Karpas-422 (cell line): ENCODE measurements around the gene VEZT. TPM values are rescaled to one million over a fixed set of nuclear protein-coding genes. Genes with fewer than 3 reads are reported as not detected.

Experiments
- DNase-seq: peaks from one replicate; pipeline ENCODE4 v3.0.0-alpha.2; 2015
- H2AFZ ChIP-seq: fragments of 200-600 bp; sonication (generic); 2 replicates; pipeline ENCODE4 v1.6.1; 2014; ENCODE audit warnings: antibody characterized with exemption, low read length, mixed read lengths
- H3K27ac ChIP-seq: fragments of 200-600 bp; sonication (generic); 2 replicates; pipeline ENCODE4 v1.5.1; 2014; ENCODE audit warnings: mild to moderate bottlenecking, low read length, moderate library complexity
- H3K27me3 ChIP-seq: fragments of 200-600 bp; sonication (generic); 2 replicates; pipeline ENCODE4 v1.6.1; 2014; ENCODE audit warnings: low read length, mixed read lengths
- H3K36me3 ChIP-seq: fragments of 200-600 bp; sonication (generic); 2 replicates; pipeline ENCODE4 v1.6.1; 2014; ENCODE audit warnings: low read length, mixed read lengths; ENCODE audit not compliant: insufficient read depth
- H3K4me1 ChIP-seq: fragments of 200-600 bp; sonication (generic); 2 replicates; pipeline ENCODE4 v1.6.1; 2014; ENCODE audit warnings: mild to moderate bottlenecking, low read length, mixed read lengths
- H3K4me2 ChIP-seq: fragments of 200-600 bp; sonication (generic); 2 replicates; pipeline ENCODE4 v1.6.1; 2014; ENCODE audit warnings: low read length, low read depth, mild to moderate bottlenecking; ENCODE audit not compliant: poor library complexity, severe bottlenecking
- H3K4me3 ChIP-seq: fragments of 200-600 bp; sonication (generic); 2 replicates; pipeline ENCODE4 v1.5.1; 2014; ENCODE audit warnings: mild to moderate bottlenecking, antibody characterized with exemption, low read length, mixed read lengths
- H3K79me2 ChIP-seq: fragments of 200-600 bp; sonication (generic); 2 replicates; pipeline ENCODE4 v1.6.1; 2014; ENCODE audit warnings: mild to moderate bottlenecking, low read length, mixed read lengths
- H3K9ac ChIP-seq: fragments of 200-600 bp; sonication (generic); 2 replicates; pipeline ENCODE4 v1.6.0; 2014; ENCODE audit warnings: low read length
- H3K9me2 ChIP-seq: fragments of 200-600 bp; sonication (generic), shearing (Covaris generic); replicated peaks from 2 replicates; pipeline ENCODE4 v1.6.0; 2014; ENCODE audit warnings: mild to moderate bottlenecking, low read length, moderate library complexity; ENCODE audit not compliant: insufficient read depth
- H3K9me3 ChIP-seq: fragments of 300-700, 200-600 bp; sonication (generic); 2 replicates; pipeline ENCODE4 v1.6.1; 2014; ENCODE audit warnings: low read length, mixed read lengths
- H4K20me1 ChIP-seq: fragments of 200-600 bp; sonication (generic); 2 replicates; pipeline ENCODE4 v1.6.1; 2014; ENCODE audit warnings: mild to moderate bottlenecking, antibody characterized with exemption, low read length, low read depth; ENCODE audit not compliant: insufficient read depth
- total RNA-seq: library from RNA; depleted of rRNA; stranded (reverse); fragments of >200 nt; shearing (Covaris generic); gene quantifications from 2 replicates; pipeline ENCODE4 v1.2.3, GENCODE V29; 2014; ENCODE audit warnings: low replicate concordance; rRNA removed

VEZT gene, protein sequence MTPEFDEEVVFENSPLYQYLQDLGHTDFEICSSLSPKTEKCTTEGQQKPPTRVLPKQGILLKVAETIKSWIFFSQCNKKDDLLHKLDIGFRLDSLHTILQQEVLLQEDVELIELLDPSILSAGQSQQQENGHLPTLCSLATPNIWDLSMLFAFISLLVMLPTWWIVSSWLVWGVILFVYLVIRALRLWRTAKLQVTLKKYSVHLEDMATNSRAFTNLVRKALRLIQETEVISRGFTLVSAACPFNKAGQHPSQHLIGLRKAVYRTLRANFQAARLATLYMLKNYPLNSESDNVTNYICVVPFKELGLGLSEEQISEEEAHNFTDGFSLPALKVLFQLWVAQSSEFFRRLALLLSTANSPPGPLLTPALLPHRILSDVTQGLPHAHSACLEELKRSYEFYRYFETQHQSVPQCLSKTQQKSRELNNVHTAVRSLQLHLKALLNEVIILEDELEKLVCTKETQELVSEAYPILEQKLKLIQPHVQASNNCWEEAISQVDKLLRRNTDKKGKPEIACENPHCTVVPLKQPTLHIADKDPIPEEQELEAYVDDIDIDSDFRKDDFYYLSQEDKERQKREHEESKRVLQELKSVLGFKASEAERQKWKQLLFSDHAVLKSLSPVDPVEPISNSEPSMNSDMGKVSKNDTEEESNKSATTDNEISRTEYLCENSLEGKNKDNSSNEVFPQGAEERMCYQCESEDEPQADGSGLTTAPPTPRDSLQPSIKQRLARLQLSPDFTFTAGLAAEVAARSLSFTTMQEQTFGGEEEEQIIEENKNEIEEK
- total RNA-seq, result 85.9 and 169 TPM in 2 replicates

DNA sequence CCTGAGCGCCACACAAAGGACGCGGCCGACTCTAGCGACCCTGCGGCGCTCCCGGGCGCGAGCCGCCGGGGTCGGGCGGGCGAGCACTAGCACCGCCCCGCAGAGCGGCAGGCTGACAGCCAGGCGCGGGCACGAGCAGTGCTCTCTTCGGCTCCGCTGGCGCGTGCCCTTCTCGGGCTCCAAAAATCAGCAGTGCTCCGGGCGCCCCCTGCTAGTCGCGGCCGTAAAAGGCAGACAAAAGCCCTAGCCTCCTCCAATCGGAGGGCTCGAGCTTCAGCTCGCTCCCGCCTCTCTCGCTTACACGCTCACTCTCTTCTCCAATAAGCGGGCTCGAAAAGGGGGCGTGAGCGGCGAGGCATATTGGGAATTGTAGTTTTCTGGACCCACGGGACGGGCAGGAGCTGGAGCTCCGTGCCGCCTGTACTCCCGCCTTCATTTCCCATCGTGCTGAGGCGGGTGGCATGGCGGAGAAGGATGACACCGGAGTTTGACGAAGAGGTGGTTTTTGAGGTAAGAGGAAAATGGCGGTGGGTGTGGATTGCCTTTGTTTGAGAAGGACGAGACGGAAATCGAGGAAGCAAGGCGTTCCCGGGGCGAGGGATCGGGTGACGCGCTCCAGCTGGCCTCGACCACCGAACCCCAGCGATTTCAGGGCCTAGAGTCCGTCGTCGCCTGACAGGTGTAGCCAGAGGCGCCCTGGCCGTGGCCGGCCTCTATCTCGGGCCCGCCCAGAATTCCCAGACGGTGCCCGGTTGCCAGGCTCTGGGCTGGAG, at the start of gene VEZT, which contains the start of gene FGD6:
VEZT (plus strand) TSS at position 431 of the 773 bp plus-strand sequence; CDS start at position 475, 44 bp downstream.
FGD6 (minus strand) TSS at position 91 of the 773 bp plus-strand sequence. CDS start 227 bp downstream, outside the sequence.
- Histone ChIP-seq H2AFZ (peak within 1 kb of the TSS; percentile 21; the same call in 1 of the 2 replicates), H3K4me2 (peak within 1 kb of the TSS; percentile 91), H3K4me3 (peak within 1 kb of the TSS; percentile 83)

DNA sequence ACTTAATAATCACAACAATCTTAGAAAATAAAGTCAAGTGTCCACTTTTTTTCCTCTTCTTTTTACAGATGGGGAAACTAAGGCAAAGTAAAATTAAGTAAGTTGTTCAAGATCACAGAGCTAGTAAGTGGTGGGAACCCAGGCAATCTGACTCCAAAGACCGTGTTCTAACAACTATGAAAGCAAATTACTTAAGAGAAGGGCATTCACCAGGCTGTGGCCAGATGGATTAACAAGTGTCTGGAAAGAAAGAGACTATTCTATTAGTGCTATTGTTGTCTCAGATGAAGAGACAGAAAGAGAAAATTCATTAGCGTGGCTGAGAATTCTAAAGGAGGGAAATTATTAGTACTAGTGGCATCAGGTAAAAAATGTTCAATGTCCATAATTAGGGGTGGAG, 48.9 kb upstream of the VEZT start:
- H3K27ac ChIP-seq, result no peak overlapping the region
- H3K4me2 ChIP-seq, result no peak overlapping the region
- H3K9me2 ChIP-seq, result no peaks in the 10 kb centered on the region
- H3K9me3 ChIP-seq, result no peaks in the 10 kb centered on the region
- no peak overlapping the region for H3K4me3 ChIP-seq
- H3K36me3 ChIP-seq, result peaks cover 45% of the 10 kb centered on the region
- no peak for DNase-seq
- no peak overlapping the region for H2AFZ ChIP-seq
- no peaks in the 10 kb centered on the region for H3K4me1 ChIP-seq
- no peaks in the 10 kb centered on the region for H3K27me3 ChIP-seq
- no peak overlapping the region for H3K9ac ChIP-seq
- H3K79me2 ChIP-seq, result peaks cover 85% of the 10 kb centered on the region
- H4K20me1 ChIP-seq, result no peaks in the 10 kb centered on the region

More for the DNA sequence above, at the start of gene VEZT, which contains the start of gene FGD6:
- Histone ChIP-seq H3K27me3 (no peaks in the 10 kb centered on the region), H3K4me1 (peaks cover 64% of the 10 kb centered on the region), H3K9me2 (no peaks in the 10 kb centered on the region), H3K79me2 (peaks cover 94% of the 10 kb centered on the region), H3K9ac (peak within 1 kb of the TSS; percentile 86), H3K9me3 (no peaks in the 10 kb centered on the region), H3K27ac (peak within 1 kb of the TSS; percentile 95), H4K20me1 (no peaks in the 10 kb centered on the region), H3K36me3 (peaks cover 6% of the 10 kb centered on the region; the same call in 1 of the 2 replicates)
- DNase-seq, result peak; percentile 100

DNA sequence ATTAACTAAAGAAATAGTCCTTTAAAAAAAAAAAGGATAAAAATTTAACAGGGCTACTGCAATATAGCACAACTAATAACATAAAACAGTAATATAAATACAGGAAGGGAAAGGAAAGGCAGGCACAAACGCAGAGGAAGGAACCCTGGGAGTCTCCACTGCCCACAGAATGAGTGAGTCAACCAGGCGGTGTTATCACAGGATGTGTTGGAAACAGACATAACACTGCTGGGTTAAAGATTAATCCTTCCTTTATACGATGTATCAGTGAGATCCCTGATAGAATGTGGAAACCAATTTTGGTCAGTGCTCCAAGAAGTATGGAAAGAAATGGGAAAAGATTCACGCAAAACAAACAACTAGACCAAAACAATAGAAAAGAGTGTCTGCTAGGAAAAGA, 48.2 kb upstream of the VEZT start:
- Histone ChIP-seq H3K4me1 (no peaks in the 10 kb centered on the region), H3K4me3 (no peak overlapping the region), H2AFZ (no peak overlapping the region), H3K9me3 (no peaks in the 10 kb centered on the region), H3K4me2 (no peak overlapping the region), H3K36me3 (peaks cover 46% of the 10 kb centered on the region), H3K9me2 (no peaks in the 10 kb centered on the region), H3K27ac (no peak overlapping the region), H3K79me2 (peaks cover 85% of the 10 kb centered on the region), H3K9ac (no peak overlapping the region), H4K20me1 (no peaks in the 10 kb centered on the region), H3K27me3 (no peaks in the 10 kb centered on the region)
- DNase-seq, result no peak

DNA sequence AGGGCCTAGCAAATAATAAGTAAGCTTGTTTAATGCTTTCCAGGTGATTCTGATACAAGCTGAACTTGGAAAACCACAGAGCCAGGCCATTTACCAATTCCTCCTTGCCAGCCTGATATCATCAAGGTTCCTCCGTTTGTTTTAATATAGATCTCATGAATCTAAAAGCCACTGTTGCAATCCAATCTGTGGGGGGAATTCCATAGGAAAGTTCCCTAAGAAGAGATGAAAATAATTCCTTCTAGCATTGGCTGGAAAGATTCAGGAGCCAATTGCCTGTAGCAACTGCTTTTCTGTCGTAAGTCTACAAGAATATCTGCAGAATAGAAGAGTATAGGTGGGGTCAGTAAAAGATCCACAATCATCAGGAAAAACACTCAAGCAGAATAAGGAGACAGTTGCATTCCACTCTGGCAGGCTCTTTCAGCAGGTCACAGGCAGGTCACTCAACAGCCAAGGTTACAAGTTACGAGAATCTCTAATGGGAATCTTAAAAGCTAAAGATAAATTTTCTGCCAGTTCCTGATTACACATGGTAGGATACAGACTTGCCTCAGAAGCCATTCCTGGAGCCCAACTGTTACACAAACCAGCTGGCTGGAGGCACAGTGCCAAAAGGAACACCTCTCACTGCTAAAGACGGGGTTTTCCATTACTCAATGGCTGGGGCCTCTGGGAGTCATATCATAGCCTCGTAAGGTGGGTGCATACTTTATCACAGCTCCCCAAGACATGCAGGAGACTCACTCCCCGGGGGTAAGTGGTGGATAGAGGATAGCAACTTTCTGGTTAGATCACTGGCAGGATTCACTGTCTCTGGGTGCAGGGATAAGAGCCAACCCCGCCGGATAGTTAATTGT, 44.0 kb upstream of the VEZT start:
- Histone ChIP-seq H3K79me2 (peaks cover 83% of the 10 kb centered on the region), H2AFZ (no peak overlapping the region), H3K27me3 (no peaks in the 10 kb centered on the region), H3K4me1 (0 out of 2 replicates have a peak, but pooled peaks cover 5% of the 10 kb centered on the region), H3K27ac (no peak overlapping the region), H3K4me2 (no peak overlapping the region), H3K36me3 (peaks cover 31% of the 10 kb centered on the region; the same call in 1 of the 2 replicates), H3K4me3 (no peak overlapping the region), H4K20me1 (no peaks in the 10 kb centered on the region), H3K9me2 (no peaks in the 10 kb centered on the region), H3K9me3 (no peaks in the 10 kb centered on the region), H3K9ac (no peak overlapping the region)
- DNase-seq, result no peak

DNA sequence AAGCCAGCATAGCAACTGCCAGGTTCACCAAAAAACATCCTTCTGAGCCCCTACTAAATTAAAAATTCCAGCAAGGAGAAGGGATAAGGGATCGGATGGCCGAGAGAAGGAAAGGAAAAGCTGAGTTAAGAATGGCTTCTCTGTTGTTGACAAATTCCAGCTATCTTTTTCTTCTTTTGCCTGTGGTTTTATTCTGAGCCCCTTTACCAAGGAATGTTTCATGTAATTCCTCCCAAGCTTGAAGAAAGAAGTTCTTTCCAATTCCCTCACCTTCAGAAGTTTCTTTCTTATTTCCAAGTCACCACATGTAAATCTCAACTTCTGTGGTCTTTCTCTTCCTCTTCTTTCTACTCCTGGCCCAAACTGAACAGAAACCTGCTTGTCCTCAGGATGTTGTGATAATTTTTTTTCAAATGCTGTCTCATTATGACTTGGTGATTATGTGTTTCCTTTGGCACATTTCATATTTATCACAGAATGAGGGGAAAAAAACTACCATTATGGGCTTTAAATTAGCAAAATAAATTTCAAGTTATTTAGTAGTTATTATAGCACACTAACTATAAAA, 40.3 kb upstream of the VEZT start:
- no peaks in the 10 kb centered on the region for H3K9me3 ChIP-seq
- no peak overlapping the region for H3K4me3 ChIP-seq
- H3K4me2 ChIP-seq, result no peak overlapping the region
- H3K27ac ChIP-seq, result no peak overlapping the region
- H3K36me3 ChIP-seq, result peaks cover 15% of the 10 kb centered on the region; the same call in 1 of the 2 replicates
- H3K9ac ChIP-seq, result no peak overlapping the region
- H2AFZ ChIP-seq, result no peak overlapping the region
- H3K27me3 ChIP-seq, result no peaks in the 10 kb centered on the region
- H4K20me1 ChIP-seq, result no peaks in the 10 kb centered on the region
- peaks cover 86% of the 10 kb centered on the region for H3K79me2 ChIP-seq
- peaks cover 9% of the 10 kb centered on the region; the same call in 1 of the 2 replicates for H3K4me1 ChIP-seq
- no peaks in the 10 kb centered on the region for H3K9me2 ChIP-seq
- DNase-seq, result no peak

DNA sequence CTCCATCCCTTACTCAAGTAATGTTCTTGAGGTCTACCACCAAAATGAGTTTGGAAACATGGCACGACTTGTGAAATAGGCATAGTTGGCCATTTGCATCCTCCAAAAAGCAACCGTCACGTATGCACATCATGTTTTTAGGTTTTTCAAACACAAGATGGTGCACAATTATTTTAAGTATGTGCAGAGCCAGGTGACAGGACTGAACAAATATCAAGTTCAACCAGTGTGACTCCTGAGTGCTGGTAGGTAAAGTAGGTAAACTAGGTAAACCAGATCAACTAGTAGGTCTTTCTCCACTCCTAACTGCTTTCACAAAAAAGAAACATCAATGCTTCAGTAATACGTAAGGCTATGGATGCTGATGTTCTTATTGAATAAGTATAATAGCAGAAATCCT, 39.5 kb upstream of the VEZT start:
- Histone ChIP-seq H4K20me1 (no peaks in the 10 kb centered on the region), H3K27me3 (no peaks in the 10 kb centered on the region), H3K27ac (no peak overlapping the region), H3K9me2 (no peaks in the 10 kb centered on the region), H2AFZ (no peak overlapping the region), H3K79me2 (peaks cover 89% of the 10 kb centered on the region), H3K4me3 (no peak overlapping the region), H3K36me3 (peaks cover 11% of the 10 kb centered on the region; the same call in 1 of the 2 replicates), H3K4me1 (peaks cover 9% of the 10 kb centered on the region; the same call in 1 of the 2 replicates), H3K4me2 (no peak overlapping the region), H3K9me3 (no peaks in the 10 kb centered on the region), H3K9ac (no peak overlapping the region)
- no peak for DNase-seq

DNA sequence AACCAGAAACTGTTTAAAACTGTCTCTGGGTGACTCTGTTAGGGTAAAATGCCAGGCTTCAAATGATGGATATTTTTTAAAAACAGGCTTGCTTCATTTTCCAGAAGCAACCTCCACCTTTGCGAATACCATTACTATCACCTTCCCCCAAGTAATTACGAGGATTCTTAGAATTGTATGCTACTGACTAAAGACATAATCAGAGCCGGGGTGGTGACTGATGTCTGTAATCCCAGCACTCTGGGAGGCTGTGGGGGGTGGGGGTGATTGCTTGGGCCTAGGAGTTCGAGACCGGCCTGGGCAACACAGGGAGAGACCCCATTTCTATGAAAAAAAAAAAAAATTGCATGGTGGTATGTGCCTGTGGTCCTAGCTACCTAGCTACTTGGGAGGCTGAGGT, 38.6 kb upstream of the VEZT start:
- Histone ChIP-seq H3K36me3 (peaks cover 6% of the 10 kb centered on the region; the same call in 1 of the 2 replicates), H3K27me3 (no peaks in the 10 kb centered on the region), H3K79me2 (peaks cover 89% of the 10 kb centered on the region), H3K4me2 (no peak overlapping the region), H2AFZ (no peak overlapping the region), H3K9ac (no peak overlapping the region), H3K4me3 (no peak overlapping the region), H3K27ac (no peak overlapping the region), H4K20me1 (no peaks in the 10 kb centered on the region), H3K9me3 (no peaks in the 10 kb centered on the region), H3K9me2 (no peaks in the 10 kb centered on the region), H3K4me1 (peaks cover 9% of the 10 kb centered on the region; the same call in 1 of the 2 replicates)
- no peak for DNase-seq
